ENCODE measurements around the gene WASHC2C. TPM values are rescaled to one million over a fixed set of nuclear protein-coding genes. Genes with fewer than 3 reads are reported as not detected.
"Not testable (repeated sequence)": the region's sequence is repeated elsewhere in the genome, so short reads cannot be mapped to it uniquely, and the experiment has no call there.

The WASHC2C gene
- total RNA-seq, 2 donors from 2014 or later: 22.5 to 39.0 TPM

DNA sequence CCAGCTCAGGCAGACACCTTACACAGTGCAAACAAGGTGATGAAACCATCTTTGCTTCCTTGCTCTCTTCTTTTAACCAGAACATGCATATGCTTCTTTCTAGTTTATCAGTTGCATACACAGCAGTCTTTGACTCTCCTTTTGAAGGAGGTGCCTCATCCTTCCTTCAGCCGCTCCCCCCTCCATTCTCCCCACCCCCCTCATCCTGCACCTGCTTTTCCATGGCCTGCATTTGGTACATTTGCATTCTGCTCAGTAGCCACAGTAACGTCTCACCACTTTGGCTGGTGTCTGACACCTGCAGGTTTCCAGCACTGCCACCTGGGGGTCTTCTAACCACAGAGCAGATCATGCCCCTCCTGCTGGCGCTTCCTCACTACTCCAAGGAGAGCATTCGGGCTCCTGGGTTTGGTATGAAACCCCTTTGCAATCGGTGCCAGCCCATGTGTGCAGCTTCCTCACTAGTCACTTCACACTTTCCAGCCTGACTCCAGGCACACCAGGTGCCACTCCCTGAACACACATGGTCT lies 60.2 kb downstream of the WASHC2C start:
- not testable (repeated sequence) for H3K4me1 ChIP-seq
- peaks cover 19% of the 10 kb centered on the region for H3K36me3 ChIP-seq

DNA sequence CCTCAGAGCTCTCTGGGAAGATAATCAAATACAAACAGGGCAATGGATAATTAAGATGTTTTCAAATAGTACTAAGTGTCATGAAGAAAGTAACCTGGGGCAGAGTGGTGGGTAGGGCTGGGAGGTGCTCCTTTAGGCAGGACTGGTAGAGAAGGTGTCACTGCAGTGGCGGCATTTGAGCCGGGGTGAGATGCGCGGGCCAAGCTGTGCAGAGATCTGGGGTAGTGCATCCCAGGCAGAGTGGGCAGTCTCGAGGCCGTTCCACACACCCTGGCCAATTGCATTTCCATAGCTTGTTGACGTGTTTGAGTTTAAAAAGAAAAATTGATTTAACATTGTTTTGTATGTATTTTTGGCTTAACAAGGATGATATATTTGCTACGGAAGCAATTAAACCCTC lies 62.9 kb downstream of the WASHC2C start:
- not testable (repeated sequence) for H3K4me1 ChIP-seq

More for the DNA sequence above, 60.2 kb downstream of the WASHC2C start:
- not testable (repeated sequence) for H3K27ac ChIP-seq; DNase-seq (ENCODE audit: low spot score); H3K9me3 ChIP-seq; H3K4me3 ChIP-seq; H3K27me3 ChIP-seq

DNA sequence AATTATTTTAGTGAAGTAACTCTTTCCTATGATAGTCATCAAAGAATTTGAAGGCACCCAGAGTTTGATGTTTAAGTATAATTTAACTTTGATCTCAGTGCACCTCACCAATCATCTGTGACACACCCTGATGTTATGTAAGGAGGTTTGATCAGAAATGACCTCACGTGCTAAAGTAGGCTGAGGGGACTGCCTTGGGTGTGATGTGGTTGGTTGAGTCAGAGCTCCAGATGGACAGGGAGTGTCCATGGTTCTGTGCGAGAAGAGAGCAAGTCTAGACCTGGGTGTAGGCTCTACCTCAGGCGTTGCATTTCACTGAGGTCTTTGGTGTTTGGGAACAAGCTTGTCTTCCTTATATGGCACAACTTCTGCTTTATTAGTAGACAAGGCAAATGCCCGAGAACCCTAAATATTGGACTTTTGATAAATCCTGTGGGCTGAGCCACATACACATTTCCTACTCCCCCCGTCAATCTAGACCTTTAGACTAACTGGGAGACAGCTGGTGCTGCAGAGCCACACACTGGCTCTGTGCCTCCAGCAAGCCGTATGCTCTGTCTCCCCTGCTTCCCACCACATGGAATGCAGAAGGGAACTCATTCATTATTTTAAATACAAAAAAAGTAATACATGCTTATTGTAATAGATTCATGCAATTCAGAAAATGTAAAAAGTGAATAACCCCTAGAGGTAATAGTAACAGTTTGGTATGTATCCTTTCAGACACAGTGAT lies 63.8 kb downstream of the WASHC2C start:
- not testable (repeated sequence) for H3K4me1 ChIP-seq; H3K9me3 ChIP-seq; H3K4me3 ChIP-seq; DNase-seq (ENCODE audit: low spot score); H3K27me3 ChIP-seq; H3K27ac ChIP-seq
- peaks cover 21% of the 10 kb centered on the region for H3K36me3 ChIP-seq

More for the DNA sequence above, 62.9 kb downstream of the WASHC2C start:
- H3K4me3 ChIP-seq; H3K27me3 ChIP-seq; H3K9me3 ChIP-seq; H3K27ac ChIP-seq; DNase-seq (ENCODE audit: low spot score): not testable (repeated sequence)
- peaks cover 26% of the 10 kb centered on the region for H3K36me3 ChIP-seq

DNA sequence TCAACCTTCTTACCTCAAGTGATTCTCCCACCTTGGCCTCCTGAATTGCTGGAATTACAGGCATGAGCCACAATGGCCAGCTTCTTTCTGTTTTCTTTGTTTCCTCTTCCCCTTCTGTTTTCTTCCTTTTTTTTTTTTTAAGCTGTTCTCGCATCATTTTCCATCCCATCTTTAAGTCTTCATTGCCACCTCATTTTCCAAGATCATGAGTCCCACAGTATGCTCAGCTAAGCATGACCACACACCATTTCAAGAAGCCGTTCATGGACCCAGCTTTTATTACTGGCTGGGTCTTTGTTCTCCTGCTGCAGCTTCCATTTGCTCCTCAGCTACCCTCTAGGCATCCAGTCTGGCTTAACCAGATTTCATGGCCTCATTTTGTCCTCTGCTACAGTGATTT lies 67.7 kb downstream of the WASHC2C start:
- H3K9me3 ChIP-seq; H3K27ac ChIP-seq; H3K4me3 ChIP-seq; H3K4me1 ChIP-seq; DNase-seq (ENCODE audit: low spot score); H3K27me3 ChIP-seq: not testable (repeated sequence)
- H3K36me3 ChIP-seq: peaks cover 15% of the 10 kb centered on the region

DNA sequence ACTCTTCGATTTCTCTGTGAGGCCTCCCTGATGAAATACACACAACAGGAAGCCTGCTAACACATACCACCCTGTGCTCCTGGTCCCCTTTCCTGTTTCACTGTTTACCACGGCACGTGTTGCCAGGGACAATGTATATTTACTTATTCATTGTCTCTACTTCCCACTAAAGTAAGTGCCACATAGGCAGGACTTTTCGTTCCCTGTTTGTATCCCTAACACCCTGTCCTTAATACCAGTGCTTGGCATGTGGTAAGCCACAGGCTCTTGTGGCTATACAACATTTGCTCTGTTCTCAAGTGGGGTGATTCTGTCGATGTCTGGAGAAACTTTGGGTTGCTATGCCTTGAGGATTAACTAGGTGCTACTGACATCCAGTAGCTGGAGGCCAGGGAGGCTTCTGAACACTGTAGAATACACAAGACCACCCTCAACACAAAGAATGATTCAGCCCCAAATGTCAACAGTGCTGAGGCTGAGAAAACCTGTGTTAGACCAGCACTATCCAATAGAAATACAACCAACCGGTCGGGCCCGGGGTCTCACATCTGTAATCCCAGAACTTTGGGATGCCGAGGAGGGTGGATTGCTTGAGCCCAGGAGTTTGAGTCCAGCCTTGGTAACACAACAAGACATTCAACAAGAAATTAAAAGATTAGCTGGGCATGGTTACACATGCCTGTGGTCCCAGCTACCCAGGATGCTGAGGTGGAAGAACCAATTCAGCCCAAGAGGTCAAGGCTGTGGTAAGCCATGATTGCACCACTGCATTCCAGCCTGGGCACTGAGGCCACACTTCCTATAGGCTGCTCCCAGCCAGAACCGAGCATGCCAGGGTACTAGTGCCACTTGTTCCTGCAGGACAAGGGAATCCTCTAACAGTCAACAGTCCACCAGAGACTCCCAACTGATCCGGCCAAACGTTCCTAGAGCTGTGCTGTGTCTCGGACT lies 76.3 kb downstream of the WASHC2C start:
- not testable (repeated sequence) for H3K4me1 ChIP-seq, H3K4me3 ChIP-seq, H3K27ac ChIP-seq

DNA sequence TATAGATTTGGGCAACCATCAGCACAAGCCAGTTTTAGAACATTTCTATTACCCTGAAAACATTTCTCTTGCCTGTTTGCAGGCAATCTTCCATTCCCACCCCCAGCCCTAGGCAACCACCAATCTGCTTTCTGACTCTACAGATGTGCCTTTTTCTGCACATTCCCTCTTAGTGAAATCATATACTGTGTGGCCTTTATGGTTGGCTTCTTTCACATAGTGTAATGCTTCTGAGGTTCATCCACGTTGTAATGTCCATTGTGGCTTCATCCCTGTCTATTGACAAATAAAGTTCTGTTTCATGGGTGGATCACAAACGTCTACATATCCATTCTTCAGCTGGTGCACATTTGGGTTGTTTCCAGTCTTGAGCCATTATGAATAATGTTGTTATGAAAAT lies 77.9 kb downstream of the WASHC2C start:
- not testable (repeated sequence) for H3K9me3 ChIP-seq; DNase-seq (ENCODE audit: low spot score); H3K27me3 ChIP-seq; H3K4me1 ChIP-seq; H3K27ac ChIP-seq; H3K4me3 ChIP-seq; H3K36me3 ChIP-seq

More for the DNA sequence above, 76.3 kb downstream of the WASHC2C start:
- not testable (repeated sequence) for H3K36me3 ChIP-seq; H3K27me3 ChIP-seq; H3K9me3 ChIP-seq; DNase-seq (ENCODE audit: low spot score)

DNA sequence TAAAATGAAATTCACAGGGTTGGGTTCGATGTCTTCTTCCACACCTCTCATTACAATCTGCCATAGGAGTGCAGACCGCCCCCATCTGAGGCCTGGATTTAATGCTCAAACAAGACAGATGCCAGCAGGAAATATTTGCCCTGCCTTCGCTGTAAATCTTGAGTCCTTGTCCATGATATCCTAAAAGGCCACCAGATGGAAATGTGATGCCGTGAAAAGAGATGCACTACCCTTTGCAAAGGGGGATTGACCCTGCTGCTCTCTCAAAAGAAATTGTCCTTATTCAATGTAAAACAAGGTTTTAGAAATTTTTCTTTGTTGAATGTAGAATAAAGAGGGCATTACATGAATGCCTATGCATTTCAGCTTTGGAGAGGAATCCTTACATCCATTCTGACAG lies 82.8 kb downstream of the WASHC2C start:
- TF ChIP-seq, protein P1, sequence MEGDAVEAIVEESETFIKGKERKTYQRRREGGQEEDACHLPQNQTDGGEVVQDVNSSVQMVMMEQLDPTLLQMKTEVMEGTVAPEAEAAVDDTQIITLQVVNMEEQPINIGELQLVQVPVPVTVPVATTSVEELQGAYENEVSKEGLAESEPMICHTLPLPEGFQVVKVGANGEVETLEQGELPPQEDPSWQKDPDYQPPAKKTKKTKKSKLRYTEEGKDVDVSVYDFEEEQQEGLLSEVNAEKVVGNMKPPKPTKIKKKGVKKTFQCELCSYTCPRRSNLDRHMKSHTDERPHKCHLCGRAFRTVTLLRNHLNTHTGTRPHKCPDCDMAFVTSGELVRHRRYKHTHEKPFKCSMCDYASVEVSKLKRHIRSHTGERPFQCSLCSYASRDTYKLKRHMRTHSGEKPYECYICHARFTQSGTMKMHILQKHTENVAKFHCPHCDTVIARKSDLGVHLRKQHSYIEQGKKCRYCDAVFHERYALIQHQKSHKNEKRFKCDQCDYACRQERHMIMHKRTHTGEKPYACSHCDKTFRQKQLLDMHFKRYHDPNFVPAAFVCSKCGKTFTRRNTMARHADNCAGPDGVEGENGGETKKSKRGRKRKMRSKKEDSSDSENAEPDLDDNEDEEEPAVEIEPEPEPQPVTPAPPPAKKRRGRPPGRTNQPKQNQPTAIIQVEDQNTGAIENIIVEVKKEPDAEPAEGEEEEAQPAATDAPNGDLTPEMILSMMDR (IDR thresholded peaks at IDR 0.05): no peak
- Histone ChIP-seq H3K27ac (no peak overlapping the region), H3K9me3 (no peaks in the 10 kb centered on the region), H3K27me3 (no peaks in the 10 kb centered on the region), H3K36me3 (no peaks in the 10 kb centered on the region), H3K4me3 (no peak overlapping the region), H3K4me1 (no peaks in the 10 kb centered on the region)
- DNase-seq (ENCODE audit: low spot score): no peak

DNA sequence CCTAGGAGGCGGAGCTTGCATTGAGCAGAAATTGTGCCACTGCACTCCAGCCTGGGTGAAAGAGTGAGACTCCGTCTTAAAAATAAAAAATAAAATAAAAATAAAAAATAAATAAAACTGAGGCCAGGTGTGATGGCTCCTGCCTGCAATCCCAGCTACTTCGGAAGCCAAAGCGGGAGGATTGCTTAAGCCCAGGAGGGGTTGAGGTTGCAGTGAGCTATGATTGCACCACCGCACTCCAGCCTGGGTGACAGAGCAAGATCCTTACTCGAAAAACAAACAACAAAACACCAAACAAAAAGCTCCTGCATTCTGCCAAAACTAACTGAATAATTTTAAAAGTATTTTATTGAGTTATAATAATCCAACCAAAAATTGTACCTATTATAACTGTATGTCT lies 84.0 kb downstream of the WASHC2C start:
- Histone ChIP-seq H3K9me3 (no peaks in the 10 kb centered on the region), H3K4me3 (no peak overlapping the region), H3K4me1 (no peaks in the 10 kb centered on the region), H3K27ac (no peak overlapping the region), H3K27me3 (no peaks in the 10 kb centered on the region), H3K36me3 (no peaks in the 10 kb centered on the region)
- no peak for DNase-seq (ENCODE audit: low spot score)
- TF ChIP-seq, protein P1 (IDR thresholded peaks at IDR 0.05): no peak

DNA sequence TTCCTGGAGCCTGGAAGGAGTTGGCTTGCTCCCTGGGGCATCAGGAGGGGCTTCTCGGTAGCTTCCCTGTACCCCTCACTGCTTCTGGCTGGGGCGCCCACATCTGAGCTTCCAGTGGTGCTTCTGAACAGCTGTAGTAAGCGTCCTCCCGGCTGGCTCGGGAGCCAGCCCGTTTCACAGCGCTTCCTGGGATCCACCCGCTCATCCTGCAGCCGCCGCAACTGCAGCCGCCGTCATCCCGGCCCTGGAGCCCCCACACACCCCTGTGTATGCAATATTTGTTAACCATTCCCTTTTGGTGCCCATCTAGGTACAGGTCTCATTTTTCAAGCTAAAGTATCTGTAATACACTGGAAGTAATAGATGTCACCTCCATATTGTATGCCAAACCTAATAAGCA lies 85.9 kb downstream of the WASHC2C start:
- H3K4me1 ChIP-seq; H3K9me3 ChIP-seq; H3K27me3 ChIP-seq; H3K36me3 ChIP-seq; DNase-seq (ENCODE audit: low spot score); H3K27ac ChIP-seq; H3K4me3 ChIP-seq: not testable (repeated sequence)

DNA sequence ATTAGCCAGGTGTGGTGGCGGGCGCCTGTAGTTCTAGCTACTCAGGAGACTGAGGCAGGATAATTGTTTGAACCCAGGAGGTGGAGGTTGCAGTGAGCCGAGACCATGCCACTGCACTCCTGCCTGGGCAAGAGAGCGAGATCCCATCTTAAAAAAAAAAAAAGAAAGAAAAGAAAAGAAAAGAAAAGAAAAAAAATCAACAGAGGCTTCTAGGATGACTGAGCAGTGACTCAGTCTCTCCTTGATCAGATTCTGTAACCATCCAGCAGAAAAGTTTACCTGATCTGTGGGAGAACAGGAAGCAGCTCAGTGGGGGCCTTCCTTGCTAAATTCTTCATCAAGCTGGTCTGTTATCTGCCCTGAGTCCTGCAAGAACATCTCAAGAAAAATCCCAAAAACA lies 87.1 kb downstream of the WASHC2C start:
- H3K4me3 ChIP-seq, H3K9me3 ChIP-seq: not testable (repeated sequence)

More for the DNA sequence above, 87.1 kb downstream of the WASHC2C start:
- not testable (repeated sequence) for H3K27ac ChIP-seq; H3K27me3 ChIP-seq; DNase-seq (ENCODE audit: low spot score); H3K4me1 ChIP-seq; H3K36me3 ChIP-seq
